ACC112 (cell line): ENCODE measurements around the gene PTH1R.

Experiments used
- H2AFZ ChIP-seq: fragments of 200-600 bp; sonication (generic); one replicate; pipeline ENCODE4 v1.6.0; 2017; ENCODE audit warnings: antibody characterized with exemption, low read length; ENCODE audit not compliant: unreplicated experiment
- H3K27ac ChIP-seq: fragments of 200-600 bp; sonication (generic); 2 replicates; pipeline ENCODE4 v1.5.1; 2014; ENCODE audit warnings: low read depth, mild to moderate bottlenecking, antibody characterized with exemption, low read length, moderate library complexity
- H3K27me3 ChIP-seq: fragments of 200-600 bp; sonication (generic); 2 replicates; pipeline ENCODE4 v1.6.1; 2014; ENCODE audit warnings: mild to moderate bottlenecking, antibody characterized with exemption, low read length, moderate library complexity, mixed read lengths; ENCODE audit not compliant: insufficient read depth
- H3K36me3 ChIP-seq: fragments of 200-600 bp; sonication (generic); 2 replicates; pipeline ENCODE4 v1.6.1; 2016; ENCODE audit warnings: mild to moderate bottlenecking, antibody characterized with exemption, low read length, moderate library complexity, mixed read lengths; ENCODE audit not compliant: insufficient read depth
- H3K4me1 ChIP-seq: fragments of 200-600 bp; sonication (generic); one replicate; pipeline ENCODE4 v1.6.1; 2016; ENCODE audit warnings: low read length, mixed read lengths; ENCODE audit not compliant: insufficient read depth, unreplicated experiment, control insufficient read depth
- H3K4me3 ChIP-seq: fragments of 200-600 bp; sonication (generic); 2 replicates; pipeline ENCODE4 v1.5.1; 2014; ENCODE audit warnings: mild to moderate bottlenecking, low read depth, low read length
- H3K79me2 ChIP-seq: fragments of 200-600 bp; sonication (generic); one replicate; pipeline ENCODE4 v1.6.0; 2016; ENCODE audit warnings: low read length; ENCODE audit not compliant: control insufficient read depth, unreplicated experiment, insufficient read depth

PTH1R gene

DNA sequence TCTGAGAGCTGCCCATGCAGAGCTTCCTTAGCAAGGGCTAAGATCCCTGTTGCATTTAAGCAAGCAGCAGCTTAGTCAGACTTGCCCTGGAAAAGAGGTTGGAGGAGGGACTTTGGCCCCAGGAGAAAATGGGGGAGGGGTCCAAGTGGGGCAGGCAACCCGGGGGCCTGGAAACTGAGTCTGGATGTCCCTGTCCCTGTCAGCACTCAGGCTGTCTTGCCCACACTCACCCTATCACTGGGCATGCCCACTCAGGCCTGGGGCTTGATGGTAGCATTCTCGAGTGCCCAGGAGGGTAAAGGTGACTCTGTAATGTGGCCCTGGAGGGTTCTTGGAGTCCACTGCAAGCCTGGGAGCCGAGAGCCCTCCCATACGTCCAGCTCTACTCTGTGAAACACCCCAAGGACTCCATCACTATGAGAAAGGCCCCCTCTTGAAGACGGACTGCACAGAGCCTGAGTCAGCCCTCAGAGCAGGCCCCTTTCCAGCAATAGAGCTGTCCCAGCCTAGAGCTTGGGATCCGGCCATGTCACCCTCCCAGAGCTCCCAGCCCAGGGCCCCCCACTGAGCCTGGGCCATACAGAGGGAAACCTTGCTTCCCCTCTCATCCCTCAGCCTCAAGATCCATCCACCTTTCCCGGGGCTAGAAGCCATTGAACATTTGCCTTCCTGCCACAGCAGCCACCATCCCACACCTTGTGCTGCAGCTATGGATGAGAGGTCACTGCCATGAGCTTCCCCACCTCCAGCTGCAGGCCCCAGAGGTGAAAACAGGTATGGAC lies 27.6 kb upstream of the PTH1R start:
- Histone ChIP-seq H3K4me3 (no peak overlapping the region), H3K36me3 (no peaks in the 10 kb centered on the region), H3K27me3 (no peaks in the 10 kb centered on the region), H3K27ac (no peak overlapping the region), H2AFZ (no peak overlapping the region), H3K4me1 (peaks cover 18% of the 10 kb centered on the region), H3K79me2 (no peaks in the 10 kb centered on the region)

DNA sequence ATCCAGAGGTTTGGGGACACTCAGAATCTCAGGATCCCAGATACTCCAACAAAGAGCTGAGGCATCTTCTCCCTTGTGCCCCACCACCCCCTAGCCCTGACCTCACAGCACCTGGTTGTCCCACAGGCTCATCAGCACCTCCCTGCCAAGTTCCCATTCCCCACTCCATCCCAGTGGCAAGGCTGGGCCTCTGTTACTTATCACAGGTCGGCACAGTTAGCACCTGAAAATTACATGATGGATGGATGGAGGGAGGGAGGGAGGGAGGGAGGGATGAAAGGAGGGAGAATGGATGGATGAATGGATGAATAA lies 27.1 kb upstream of the PTH1R start:
- Histone ChIP-seq H3K27ac (no peak overlapping the region), H3K79me2 (no peaks in the 10 kb centered on the region), H2AFZ (no peak overlapping the region), H3K27me3 (0 out of 2 replicates have a peak, but pooled peaks cover 1% of the 10 kb centered on the region), H3K4me1 (peaks cover 12% of the 10 kb centered on the region), H3K4me3 (no peak overlapping the region), H3K36me3 (no peaks in the 10 kb centered on the region)

DNA sequence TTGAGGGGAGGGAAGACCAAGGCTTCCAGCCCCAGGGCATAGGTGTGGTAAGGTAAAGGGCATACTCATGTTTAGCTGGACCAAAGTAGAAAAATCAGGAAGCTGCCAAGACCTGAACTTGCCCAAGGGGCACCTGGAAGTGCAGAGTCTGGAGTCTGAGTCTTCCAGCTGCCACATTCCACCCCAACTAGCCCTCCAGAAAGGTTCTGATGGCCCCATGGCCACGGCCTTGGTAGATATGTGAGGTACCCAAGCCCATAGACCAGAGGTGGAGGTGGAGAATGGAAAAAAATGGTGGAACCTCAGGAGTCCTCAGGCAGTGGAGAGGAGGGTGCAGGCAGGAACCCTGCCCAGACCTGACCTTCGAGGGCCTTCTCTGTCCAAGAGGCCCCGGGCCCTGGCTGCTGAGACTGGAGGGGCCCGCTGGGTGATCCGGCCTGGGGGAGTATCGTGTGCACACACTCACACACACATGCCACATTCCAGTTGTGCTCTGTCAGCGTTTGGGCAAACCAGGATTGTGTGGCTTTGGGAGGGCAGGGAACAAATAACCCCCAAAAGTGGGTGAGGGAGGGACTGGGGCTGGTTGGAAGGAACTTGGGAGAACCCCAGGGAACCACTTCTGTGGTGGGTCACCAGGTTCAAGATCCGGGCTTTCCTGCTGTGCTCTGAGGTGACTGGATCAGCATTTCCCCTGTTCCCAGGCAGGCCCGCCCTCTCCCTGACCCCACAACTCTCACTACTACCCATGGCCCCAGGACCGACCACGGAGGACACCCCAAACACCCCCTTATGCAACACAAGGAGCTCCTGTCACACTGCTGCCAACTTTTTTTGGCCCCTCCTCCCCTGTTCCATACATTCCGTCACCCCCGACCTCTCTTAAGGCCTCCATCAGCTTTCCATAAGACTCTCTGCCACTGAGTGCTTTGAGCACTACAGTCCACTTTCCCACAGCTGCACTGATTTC lies 25.9 kb upstream of the PTH1R start:
- Histone ChIP-seq H3K36me3 (no peaks in the 10 kb centered on the region), H3K27me3 (peaks cover 4% of the 10 kb centered on the region; the same call in 1 of the 2 replicates), H3K4me3 (no peak overlapping the region), H3K79me2 (no peaks in the 10 kb centered on the region), H3K4me1 (peaks cover 5% of the 10 kb centered on the region), H2AFZ (no peak overlapping the region), H3K27ac (no peak overlapping the region)

DNA sequence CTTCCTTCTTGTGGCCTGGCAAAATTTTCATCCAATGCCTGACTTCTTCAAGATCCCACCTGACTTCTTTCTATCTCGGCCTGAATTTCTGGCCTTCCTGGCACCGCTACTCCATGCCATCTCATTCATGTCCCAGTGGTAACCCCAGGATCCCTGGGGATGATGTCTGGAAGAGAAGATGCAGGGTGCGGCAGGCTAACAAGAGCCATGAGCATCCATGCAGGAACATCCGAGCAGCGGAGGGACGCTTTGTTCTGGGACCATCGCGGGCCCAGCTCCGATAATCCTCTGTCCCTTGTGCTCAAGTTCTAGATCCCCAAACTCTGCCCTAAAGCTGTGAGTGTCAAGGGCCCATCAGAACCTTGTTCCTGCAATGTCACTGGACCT lies 25.2 kb upstream of the PTH1R start:
- Histone ChIP-seq H3K4me1 (peaks cover 5% of the 10 kb centered on the region), H3K4me3 (no peak overlapping the region), H3K36me3 (no peaks in the 10 kb centered on the region), H2AFZ (no peak overlapping the region), H3K27me3 (peaks cover 11% of the 10 kb centered on the region), H3K79me2 (no peaks in the 10 kb centered on the region), H3K27ac (no peak overlapping the region)

DNA sequence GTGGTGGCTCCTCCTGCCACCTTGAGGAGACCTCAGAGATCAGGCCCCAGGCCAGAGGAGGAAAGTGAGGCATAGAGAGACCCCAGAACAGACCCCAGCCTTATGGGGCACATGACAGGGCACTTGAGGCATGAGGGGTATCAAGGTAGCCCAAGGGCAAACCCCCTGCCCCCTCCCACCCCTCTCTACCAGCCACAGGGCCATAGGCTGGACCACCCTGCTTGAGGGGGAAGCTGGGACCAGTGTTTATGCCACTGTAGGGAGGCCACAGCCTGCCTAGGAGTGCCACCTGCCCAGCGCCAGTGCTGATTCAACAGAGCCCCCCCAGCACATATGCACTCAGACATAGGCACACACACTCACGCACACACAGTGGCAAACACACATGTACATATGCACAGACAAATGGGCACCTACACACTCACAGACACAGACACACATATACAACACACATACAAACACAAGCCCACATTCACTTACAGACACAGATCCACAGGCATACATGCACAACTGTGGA lies 24.6 kb upstream of the PTH1R start:
- H3K36me3 ChIP-seq: no peaks in the 10 kb centered on the region
- no peak overlapping the region for H3K27ac ChIP-seq
- no peak overlapping the region for H2AFZ ChIP-seq
- H3K27me3 ChIP-seq: peaks cover 16% of the 10 kb centered on the region
- no peaks in the 10 kb centered on the region for H3K79me2 ChIP-seq
- no peak overlapping the region for H3K4me3 ChIP-seq
- peaks cover 1% of the 10 kb centered on the region for H3K4me1 ChIP-seq

DNA sequence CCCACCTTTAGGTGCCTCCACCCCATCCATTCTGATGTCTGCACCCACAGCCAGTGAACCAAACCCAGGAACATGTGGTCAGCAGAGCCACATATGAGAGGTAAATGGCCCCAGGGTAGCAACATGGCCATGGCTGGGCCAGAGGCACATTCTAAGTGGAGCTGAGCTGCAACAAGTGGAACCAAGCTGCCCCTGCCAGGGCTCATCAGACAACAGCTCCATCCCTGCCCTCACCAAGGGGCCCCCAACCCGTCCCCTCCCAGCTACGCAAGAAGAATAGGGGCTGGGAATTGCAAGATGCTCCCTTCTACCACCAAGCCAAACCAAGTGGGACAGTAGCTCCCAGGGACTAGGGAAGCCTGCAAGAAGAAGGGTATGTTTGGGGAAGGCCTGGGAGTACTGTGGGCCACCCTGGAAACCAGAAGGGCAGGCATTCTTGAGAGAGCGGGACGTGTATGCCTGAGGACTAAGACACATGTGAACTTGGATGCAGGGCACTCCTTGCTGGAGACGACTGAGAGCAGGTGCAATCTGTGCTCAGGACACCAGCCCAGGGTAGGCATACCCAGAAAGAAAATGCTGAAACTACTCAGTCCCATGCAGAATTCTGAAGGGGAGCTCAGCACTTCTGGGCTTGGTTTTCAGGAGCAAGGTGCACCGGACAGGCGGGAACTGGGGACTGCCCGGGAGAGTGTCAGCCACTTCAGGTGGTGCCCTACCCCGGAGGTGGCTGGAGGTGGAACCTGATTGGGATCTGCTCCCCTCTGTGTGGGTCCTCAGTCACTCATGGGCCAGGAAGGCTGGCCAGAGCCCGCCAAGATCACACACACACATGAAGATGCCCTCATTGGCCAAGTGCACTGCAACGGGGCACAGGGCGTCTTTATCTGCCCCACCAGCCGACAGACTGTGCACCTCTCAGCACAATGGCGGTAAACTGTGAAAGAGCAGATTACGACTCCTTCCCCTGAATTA lies 23.8 kb upstream of the PTH1R start:
- Histone ChIP-seq H3K36me3 (no peaks in the 10 kb centered on the region), H3K79me2 (no peaks in the 10 kb centered on the region), H3K27ac (no peak overlapping the region), H3K27me3 (peaks cover 18% of the 10 kb centered on the region), H3K4me1 (no peaks in the 10 kb centered on the region), H2AFZ (no peak overlapping the region), H3K4me3 (no peak overlapping the region)

DNA sequence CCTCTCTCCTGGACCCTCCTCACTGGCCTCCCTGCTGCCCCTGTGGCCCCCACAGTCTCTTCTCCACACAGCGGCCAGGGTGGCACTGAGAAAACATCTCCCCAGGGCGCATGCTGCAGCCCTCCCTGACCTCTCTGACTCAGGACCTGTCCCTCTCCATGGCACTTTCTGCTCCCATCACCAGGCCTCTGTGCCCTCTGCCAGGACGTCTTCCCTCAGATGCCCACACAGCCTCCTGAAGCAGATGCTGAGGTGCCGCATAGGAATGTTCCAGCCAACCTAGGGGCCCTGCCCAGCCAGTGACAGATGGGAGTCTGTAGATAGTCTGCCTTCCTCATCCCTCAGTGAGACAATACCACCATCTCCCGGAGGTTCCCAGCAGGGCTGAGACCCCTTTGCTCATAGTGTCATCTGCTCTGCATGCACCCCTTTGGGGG lies 22.9 kb upstream of the PTH1R start:
- no peaks in the 10 kb centered on the region for H3K4me1 ChIP-seq
- no peaks in the 10 kb centered on the region for H3K79me2 ChIP-seq
- H3K36me3 ChIP-seq: no peaks in the 10 kb centered on the region
- no peak overlapping the region for H3K27ac ChIP-seq
- H3K4me3 ChIP-seq: no peak overlapping the region
- no peak overlapping the region for H2AFZ ChIP-seq
- H3K27me3 ChIP-seq: peaks cover 18% of the 10 kb centered on the region

DNA sequence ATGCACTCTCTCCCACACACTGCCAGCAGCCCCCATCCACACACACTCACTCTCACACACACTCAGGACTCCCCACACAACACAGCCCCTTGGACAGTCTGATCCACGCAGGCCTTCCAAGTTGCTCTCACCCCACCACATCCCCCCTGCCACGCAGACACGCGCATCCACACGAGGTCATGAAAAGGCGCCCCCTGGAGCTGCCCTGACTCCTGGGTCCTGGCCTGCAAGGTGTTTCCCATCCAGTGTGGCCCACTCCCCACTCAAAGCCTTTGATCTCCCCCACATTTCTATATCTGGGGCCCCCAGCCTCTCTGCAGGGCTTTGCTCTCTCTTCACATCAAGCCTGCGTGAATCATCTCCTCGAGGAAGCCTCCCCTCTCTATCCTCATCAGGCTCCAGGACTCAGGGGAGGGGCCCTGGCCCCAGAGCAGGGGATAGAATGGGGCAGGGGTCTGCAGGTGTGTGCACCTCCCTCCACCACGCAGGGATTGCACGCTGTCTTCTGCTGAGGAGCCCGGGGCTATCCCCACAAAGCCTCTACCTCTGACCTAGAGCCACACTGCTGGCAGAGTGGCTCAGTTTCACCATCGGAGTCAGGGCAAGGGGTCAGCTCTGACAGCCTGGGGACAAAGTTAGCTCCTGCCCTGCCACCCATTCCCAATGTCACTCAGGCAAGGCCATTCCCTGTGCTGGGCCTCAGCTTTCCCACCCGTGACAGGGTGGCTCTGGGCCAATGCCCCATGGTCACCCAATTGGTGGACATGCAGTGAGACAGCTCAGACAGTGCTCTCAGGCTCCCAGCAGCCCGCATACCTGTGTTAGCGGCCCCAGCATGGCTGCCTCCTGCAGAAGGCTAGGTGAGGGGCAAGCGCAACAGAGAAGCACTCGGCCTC lies 20.7 kb upstream of the PTH1R start:
- Histone ChIP-seq H3K27ac (no peak overlapping the region), H3K79me2 (no peaks in the 10 kb centered on the region), H3K36me3 (no peaks in the 10 kb centered on the region), H3K27me3 (peaks cover 18% of the 10 kb centered on the region), H3K4me1 (no peaks in the 10 kb centered on the region), H2AFZ (no peak overlapping the region), H3K4me3 (no peak overlapping the region)

DNA sequence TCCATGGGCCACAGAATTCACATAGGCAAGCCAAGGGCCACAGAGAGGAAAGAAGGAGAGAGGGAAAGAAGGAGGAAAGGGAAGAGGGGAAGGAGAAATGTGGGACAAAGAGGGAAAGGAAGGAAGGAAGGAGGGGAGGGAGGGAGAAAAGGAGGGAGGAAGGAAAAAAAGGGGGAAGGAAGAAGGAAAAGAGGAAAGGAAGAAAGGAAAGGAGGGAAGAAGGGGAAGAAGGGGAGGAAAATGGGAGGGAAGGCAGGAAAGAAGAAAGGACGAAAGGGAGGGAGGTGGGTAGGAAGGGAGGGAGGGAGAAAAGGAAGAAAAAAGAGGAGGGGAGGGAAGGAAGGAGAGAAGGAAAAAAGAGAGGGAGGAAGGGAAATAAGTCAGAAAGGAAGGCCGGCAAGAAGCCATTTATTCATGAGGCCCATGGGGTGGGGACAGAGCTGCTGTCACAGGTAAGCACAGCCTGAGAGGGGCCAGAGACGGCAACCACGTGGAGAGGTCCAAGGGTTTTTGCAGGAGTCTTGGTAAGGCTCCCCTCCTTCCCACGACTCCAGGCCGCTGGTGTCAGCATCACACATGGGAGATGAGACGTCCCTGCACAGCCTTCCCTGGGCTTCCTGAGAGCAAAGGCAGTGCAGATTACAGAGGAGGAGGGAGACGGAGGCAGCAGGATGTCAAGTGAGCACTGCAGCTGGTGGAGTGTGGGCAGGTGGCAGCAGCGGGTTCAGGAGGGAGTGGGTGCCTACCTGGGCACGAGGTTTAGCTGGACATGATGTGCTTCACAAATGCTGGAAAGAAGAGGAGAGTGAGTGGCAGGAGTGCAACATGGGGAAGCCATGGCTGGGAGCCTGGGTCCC lies 19.8 kb upstream of the PTH1R start:
- Histone ChIP-seq H3K36me3 (no peaks in the 10 kb centered on the region), H3K4me3 (no peak overlapping the region), H2AFZ (no peak overlapping the region), H3K27ac (no peak overlapping the region), H3K4me1 (no peaks in the 10 kb centered on the region), H3K27me3 (peaks cover 18% of the 10 kb centered on the region), H3K79me2 (no peaks in the 10 kb centered on the region)
